A549 (cell line): ENCODE results near the gene TAGLN3. TPM values are rescaled to one million over a fixed set of nuclear protein-coding genes. Genes with fewer than 3 reads are reported as not detected.

Experiments used
- ATAC-seq, 2 experiments: fragments of 200-7000 bp in 1 of 2; fragments of >200 bp in 1 of 2; cut with Nextera tagmentation in 1 of 2; cut with Tn5 transposase in 1 of 2; 3 replicates each; pipeline versions ENCODE4 v1.8.0 to v1.9.1; 2018 to 2020; ENCODE audit warnings: mild to moderate bottlenecking in 1 of 2, moderate library complexity in 1 of 2
- CTCF ChIA-PET: fragments of 300-600 bp; sonication (Branson Sonifier 250); formaldehyde crosslinking; extraction: SDS; loops from one replicate; lab custom pipeline; 2021; ENCODE audit warnings: antibody characterized with exemption, inconsistent platforms; lab: Yijun Ruan, JAX
- POLR2A ChIA-PET: fragments of 350-600 bp; formaldehyde crosslinking; extraction: SDS; loops from one replicate; lab custom pipeline; 2021; ENCODE audit warnings: antibody characterized with exemption, inconsistent platforms; lab: Yijun Ruan, JAX
- DNase-seq, 2 experiments: peaks; one replicate each; pipeline versions ENCODE4 v3.0.0 to v3.0.0-alpha.2; 2011 to 2016; ENCODE audit warnings: low read depth in 1 of 2, low spot score in 1 of 2
- FAIRE-seq: peaks from 2 replicates; lab custom pipeline; 2011; peaks lifted over from hg19 to GRCh38; lab: Jason Lieb, UNC
- H3K27ac ChIP-seq, 2 experiments: fragments of >200 bp; sonication (Bioruptor Twin); formaldehyde crosslinking; 3 replicates each; pipeline ENCODE4 v1.5.1; 2016 to 2017
- H3K4me1 ChIP-seq: fragments of >200 bp; sonication (Bioruptor Twin); formaldehyde crosslinking; 3 replicates; pipeline ENCODE4 v1.6.1; 2016
- H3K4me2 ChIP-seq: fragments of >200 bp; sonication (Bioruptor Twin); formaldehyde crosslinking; 3 replicates; pipeline ENCODE4 v1.6.1; 2016
- H3K4me3 ChIP-seq: fragments of >200 bp; sonication (Bioruptor Twin); formaldehyde crosslinking; 3 replicates; pipeline ENCODE4 v1.5.1; 2016
- H3K9me3 ChIP-seq: fragments of >200 bp; sonication (Bioruptor Twin); formaldehyde crosslinking; 3 replicates; pipeline ENCODE4 v1.6.1; 2016
- BHLHE40 ChIP-seq: IDR thresholded peaks from 2 replicates; pipeline ENCODE4 v1.6.1; 2012; ENCODE audit warnings: low read depth, low read length, inconsistent platforms
- CBX2 ChIP-seq: fragments of 200-600 bp; sonication (generic); IDR thresholded peaks from 2 replicates; pipeline ENCODE4 v1.6.1; 2016; ENCODE audit warnings: low read depth, mild to moderate bottlenecking, borderline replicate concordance
- CEBPB ChIP-seq, 2 experiments: fragments of >200 bp in 1 of 2; sonication (Bioruptor Twin) in 1 of 2; formaldehyde crosslinking in 1 of 2; IDR thresholded peaks; 2 replicates each; pipeline ENCODE4 v1.6.1; 2012 to 2016
- CHD2 ChIP-seq: fragments of 150-350 bp; IDR thresholded peaks from 2 replicates; pipeline ENCODE4 v1.6.1; 2014; ENCODE audit warnings: low read length; ENCODE audit not compliant: partially characterized antibody
- CHD4 ChIP-seq: fragments of 200-600 bp; sonication (generic); IDR thresholded peaks from 2 replicates; pipeline ENCODE4 v1.6.1; 2016; ENCODE audit warnings: antibody characterized with exemption, mild to moderate bottlenecking, borderline replicate concordance
- E2F6 ChIP-seq: IDR thresholded peaks from 2 replicates; pipeline ENCODE4 v1.6.1; 2012; ENCODE audit warnings: low read depth, borderline replicate concordance
- ELK1 ChIP-seq: fragments of 150-350 bp; IDR thresholded peaks from 2 replicates; pipeline ENCODE4 v1.6.1; 2014; ENCODE audit warnings: low read depth, mild to moderate bottlenecking, low read length
- EP300 ChIP-seq, 2 experiments: fragments of >200 bp; sonication (Bioruptor Twin); formaldehyde crosslinking; IDR thresholded peaks; 2 replicates in 1 of 2; 3 replicates in 1 of 2; pipeline ENCODE4 v1.6.1; 2016 to 2017
- HES2 ChIP-seq: fragments of >200 bp; sonication (Bioruptor Twin); formaldehyde crosslinking; IDR thresholded peaks from 2 replicates; pipeline ENCODE4 v1.6.1; 2016
- HOXA7 ChIP-seq: fragments of 250-450 bp; sonication (Bioruptor Pico); IDR thresholded peaks from 2 replicates; pipeline ENCODE4 v1.5.0; 2020; ENCODE audit warnings: mild to moderate bottlenecking, moderate library complexity
- HOXB13 ChIP-seq: fragments of 250-450 bp; sonication (Bioruptor Pico); IDR thresholded peaks from 2 replicates; pipeline ENCODE4 v1.5.0; 2020; ENCODE audit warnings: low read depth, mild to moderate bottlenecking, moderate library complexity
- JUN ChIP-seq, 2 experiments: fragments of >200 bp; sonication (Bioruptor Twin); formaldehyde crosslinking; IDR thresholded peaks; 2 replicates in 1 of 2; 3 replicates in 1 of 2; pipeline ENCODE4 v1.6.1; 2016 to 2017
- KDM1A ChIP-seq: fragments of 200-600 bp; sonication (generic); IDR thresholded peaks from 2 replicates; pipeline ENCODE4 v1.6.1; 2016; ENCODE audit warnings: low read depth, mild to moderate bottlenecking
- KDM5A ChIP-seq: fragments of 200-600 bp; sonication (generic); IDR thresholded peaks from 2 replicates; pipeline ENCODE4 v1.6.1; 2016; ENCODE audit warnings: antibody characterized with exemption, mild to moderate bottlenecking
- MAFK ChIP-seq: fragments of 450-650 bp; IDR thresholded peaks from 2 replicates; pipeline ENCODE4 v1.6.1; 2014; ENCODE audit not compliant: partially characterized antibody
- MAX ChIP-seq: IDR thresholded peaks from 2 replicates; pipeline ENCODE4 v1.6.1; 2012
- MYC ChIP-seq: IDR thresholded peaks from 2 replicates; pipeline ENCODE4 v1.6.1; 2012; ENCODE audit warnings: mild to moderate bottlenecking, inconsistent platforms, low read length, improper control_type of control experiment, borderline replicate concordance
- NFE2L2 ChIP-seq: fragments of 150-350 bp; conservative IDR thresholded peaks from 2 replicates; pipeline ENCODE4 v1.6.1; 2014; ENCODE audit warnings: low read length
- NR3C1 ChIP-seq: fragments of >200 bp; sonication (Bioruptor Twin); formaldehyde crosslinking; IDR thresholded peaks from 3 replicates; pipeline ENCODE4 v1.6.1; 2017
- PBX3 ChIP-seq: IDR thresholded peaks from 2 replicates; pipeline ENCODE4 v1.6.1; 2012
- POLR2AphosphoS2 ChIP-seq: conservative IDR thresholded peaks from 2 replicates; pipeline ENCODE4 v1.6.1; 2012; ENCODE audit warnings: low read length, improper control_type of control experiment, inconsistent platforms
- RARB ChIP-seq: fragments of 250-450 bp; sonication (Bioruptor Pico); IDR thresholded peaks from 2 replicates; pipeline ENCODE4 v1.8.0; 2021; ENCODE audit warnings: mild to moderate bottlenecking, moderate library complexity
- REST ChIP-seq: fragments of 200-600 bp; sonication (generic); IDR thresholded peaks from 2 replicates; pipeline ENCODE4 v1.6.1; 2016; ENCODE audit warnings: antibody characterized with exemption, mild to moderate bottlenecking, moderate library complexity
- RFX5 ChIP-seq: fragments of 450-650 bp; IDR thresholded peaks from 2 replicates; pipeline ENCODE4 v1.7.1; 2014; ENCODE audit warnings: antibody characterized with exemption, mild to moderate bottlenecking, moderate library complexity
- RNF2 ChIP-seq: fragments of 200-600 bp; sonication (generic); IDR thresholded peaks from 2 replicates; pipeline ENCODE4 v1.6.1; 2016; ENCODE audit warnings: low read depth, mild to moderate bottlenecking, antibody characterized with exemption, moderate library complexity, borderline replicate concordance
- TFCP2L1 ChIP-seq: fragments of 250-450 bp; sonication (Bioruptor Pico); IDR thresholded peaks from 2 replicates; pipeline ENCODE4 v1.5.0; 2021; ENCODE audit warnings: mild to moderate bottlenecking
- TP53 ChIP-seq: fragments of 250-450 bp; sonication (Bioruptor Pico); IDR thresholded peaks from 2 replicates; pipeline ENCODE4 v1.5.0; 2021; ENCODE audit warnings: mild to moderate bottlenecking, moderate library complexity
- ZC3H11A ChIP-seq: fragments of 450-650 bp; IDR thresholded peaks from 2 replicates; pipeline ENCODE4 v1.6.1; 2014; ENCODE audit warnings: antibody characterized with exemption, mild to moderate bottlenecking
- ZFP36 ChIP-seq: fragments of 450-650 bp; IDR thresholded peaks from 2 replicates; pipeline ENCODE4 v1.6.1; 2014; ENCODE audit warnings: borderline replicate concordance; ENCODE audit not compliant: partially characterized antibody
- WGBS: methylation state at CpG from one replicate; pipeline ENCODE4 v1.1.6; 2017; ENCODE audit errors: missing lambda C conversion rate; 5-methylcytosine and 5-hydroxymethylcytosine counted together
- polyA plus RNA-seq, 4 experiments: library from polyadenylated mRNA; depleted of rRNA in 3 of 4; stranded (reverse); fragments of >200 nt; fragmentation: RNase III in 1 of 4; extraction: RNeasy Plus Mini Kit Qiagen cat#74134 plus additional on column Dnase treatment in 1 of 4; gene quantifications; 2 replicates in 3 of 4; 3 replicates in 1 of 4; pipeline ENCODE4 v1.2.3, GENCODE V29; 2011 to 2017

The TAGLN3 gene
- polyA plus RNA-seq, 2 of the 4 experiments (the other 2 are of a cell fraction) = not detected

GRCh38 chr3:112007633-112008032 is 8.9 kb downstream of the TAGLN3 start:
- ChIA-PET CTCF (interaction anchor here (1.5 to 2.6 kb wide), 5 partner anchors 9 to 430 kb away, joined by 3 to 13 read pairs (median 8); no protein-coding TSS in a partner anchor), POLR2A (no interaction called here)
- H3K9me3 ChIP-seq = no peaks in the 10 kb centered on the region
- DNase-seq (no peak), ATAC-seq (no peak), FAIRE-seq (no peak)
- WGBS = 95% methylated on average over 1 of the region's 1 CpG
- no peak overlapping the region for H3K27ac ChIP-seq
- TF ChIP-seq KDM1A (no peak), NFE2L2 (no peak), MAFK (no peak), RNF2 (no peak), TP53 (CRISPR knock-in tag) (no peak), MYC (no peak), CHD4 (no peak), ELK1 (no peak), BHLHE40 (no peak), KDM5A (no peak), CHD2 (no peak), E2F6 (no peak), NR3C1 (no peak), REST (no peak), RFX5 (no peak), CEBPB (IDR thresholded peaks at IDR 0.05) (no peak), EP300 (IDR thresholded peaks at IDR 0.05) (no peak), RARB (CRISPR knock-in tag) (no peak), ZFP36 (no peak), HOXA7 (CRISPR knock-in tag) (no peak)
- no peak overlapping the region for H3K4me2 ChIP-seq
- H3K4me1 ChIP-seq = 0 out of 3 replicates have a peak, but pooled peaks cover 5% of the 10 kb centered on the region
- H3K4me3 ChIP-seq = no peak overlapping the region

- no peak overlapping the region for H3K4me3 ChIP-seq
- CTCF ChIA-PET = interaction anchor here (9.6 to 12.2 kb wide), 2 partner anchors 16 to 33 kb away, joined by 113 to 189 read pairs; partner anchors contain the start of gene TAGLN3
- WGBS = 90% methylated on average over 2 of the region's 2 CpGs
- TF ChIP-seq POLR2AphosphoS2 = no peak
- no peak for TF ChIP-seq RARB (CRISPR knock-in tag)
- TF ChIP-seq TFCP2L1 (CRISPR knock-in tag) = no peak
- no peak for TF ChIP-seq PBX3
- no peak for TF ChIP-seq MAX
- TF ChIP-seq MYC = no peak
- no peak for TF ChIP-seq REST
- TF ChIP-seq CBX2 = no peak
- TF ChIP-seq HES2 = no peak
- TF ChIP-seq ZC3H11A = no peak
- TF ChIP-seq JUN (IDR thresholded peaks at IDR 0.05) = no peak
- TF ChIP-seq HOXB13 (CRISPR knock-in tag) = no peak
These were observed 10.9 kb downstream of the TAGLN3 start for GRCh38 chr3:112009670-112010069.

More at GRCh38 chr3:112009670-112010069, 10.9 kb downstream of the TAGLN3 start:
- no peak for FAIRE-seq
- POLR2A ChIA-PET = no interaction called here
- Histone ChIP-seq H3K9me3 (no peaks in the 10 kb centered on the region), H3K4me2 (no peak overlapping the region), H3K27ac (no peak overlapping the region), H3K4me1 (0 out of 3 replicates have a peak, but pooled peaks cover 5% of the 10 kb centered on the region)
- ATAC-seq = no peak
- DNase-seq = no peak
